Astrocyte (in vitro differentiated cells and primary cell): ENCODE results near the gene GPR141. TPM values are rescaled to one million over a fixed set of nuclear protein-coding genes. Genes with fewer than 3 reads are reported as not detected.

Experiments
- DNase-seq: peaks from one replicate; pipeline ENCODE4 v3.0.0-alpha.2; 2010; ENCODE audit warnings: low read depth
- FAIRE-seq: peaks from 2 replicates; lab custom pipeline; 2011; peaks lifted over from hg19 to GRCh38; lab: Jason Lieb, UNC
- H2AFZ ChIP-seq: 2 replicates; pipeline ENCODE4 v1.6.0; 2012; ENCODE audit warnings: low read depth, low read length, inconsistent platforms
- H3K27ac ChIP-seq: 2 replicates; pipeline ENCODE4 v1.5.1; 2011; ENCODE audit warnings: low read depth, low read length, inconsistent platforms
- H3K27me3 ChIP-seq: 2 replicates; pipeline ENCODE4 v1.6.0; 2011; ENCODE audit warnings: low read length, inconsistent platforms; ENCODE audit not compliant: insufficient read depth
- H3K36me3 ChIP-seq: 2 replicates; pipeline ENCODE4 v1.5.1; 2011; ENCODE audit warnings: low read length, inconsistent platforms; ENCODE audit not compliant: insufficient read depth
- H3K4me1 ChIP-seq: 2 replicates; pipeline ENCODE4 v1.5.1; 2011; ENCODE audit warnings: low read length, inconsistent platforms; ENCODE audit not compliant: insufficient read depth
- H3K4me2 ChIP-seq: 2 replicates; pipeline ENCODE4 v1.6.0; 2012; ENCODE audit warnings: low read length, inconsistent platforms
- H3K4me3 ChIP-seq: 2 replicates; pipeline ENCODE4 v1.5.1; 2011; ENCODE audit warnings: low read depth, mild to moderate bottlenecking, low read length, inconsistent platforms; ENCODE audit not compliant: insufficient read depth
- H3K79me2 ChIP-seq: 2 replicates; pipeline ENCODE4 v1.6.0; 2012; ENCODE audit warnings: mild to moderate bottlenecking, low read length, inconsistent platforms; ENCODE audit not compliant: insufficient read depth
- H3K9ac ChIP-seq: 2 replicates; pipeline ENCODE4 v1.6.0; 2012; ENCODE audit warnings: mild to moderate bottlenecking, low read length, inconsistent platforms
- H3K9me3 ChIP-seq: 2 replicates; pipeline ENCODE4 v1.5.1; 2012; ENCODE audit warnings: low read depth, mild to moderate bottlenecking, low read length, inconsistent platforms; ENCODE audit not compliant: insufficient read depth
- H4K20me1 ChIP-seq: 2 replicates; pipeline ENCODE4 v1.6.0; 2012; ENCODE audit warnings: low read length, inconsistent platforms; ENCODE audit not compliant: insufficient read depth
- H3K27ac Mint-ChIP-seq: one replicate; pipeline ENCODE4 v1.8.0; 2021; ENCODE audit warnings: mild to moderate bottlenecking, mixed read lengths; ENCODE audit not compliant: unreplicated experiment
- H3K27me3 Mint-ChIP-seq: one replicate; pipeline ENCODE4 v1.8.0; 2021; ENCODE audit warnings: low read depth, mixed read lengths; ENCODE audit not compliant: unreplicated experiment
- H3K36me3 Mint-ChIP-seq: one replicate; pipeline ENCODE4 v1.8.0; 2021; ENCODE audit warnings: low read depth, mixed read lengths; ENCODE audit not compliant: unreplicated experiment
- H3K4me1 Mint-ChIP-seq: one replicate; pipeline ENCODE4 v1.8.0; 2021; ENCODE audit warnings: low read depth, mixed read lengths; ENCODE audit not compliant: unreplicated experiment
- H3K4me3 Mint-ChIP-seq: one replicate; pipeline ENCODE4 v1.8.0; 2021; ENCODE audit warnings: mild to moderate bottlenecking, moderate library complexity, mixed read lengths; ENCODE audit not compliant: unreplicated experiment
- H3K9me3 Mint-ChIP-seq: one replicate; pipeline ENCODE4 v1.8.0; 2021; ENCODE audit warnings: mild to moderate bottlenecking, mixed read lengths; ENCODE audit not compliant: unreplicated experiment
- CTCF ChIP-seq: IDR thresholded peaks from 2 replicates; pipeline ENCODE4 v1.5.1; 2011; ENCODE audit warnings: low read depth, mild to moderate bottlenecking, inconsistent platforms, low read length, moderate library complexity; ENCODE audit not compliant: insufficient read depth
- EZH2 ChIP-seq: IDR thresholded peaks from 2 replicates; pipeline ENCODE4 v1.6.1; 2012; ENCODE audit warnings: mild to moderate bottlenecking, low read length, inconsistent platforms; ENCODE audit not compliant: insufficient read depth
- total RNA-seq: library from RNA; stranded (reverse); gene quantifications from 2 replicates; pipeline ENCODE4 v1.2.1, GENCODE V29; 2021

GPR141 gene
- total RNA-seq, 1 donor from 2014 or later: not detected

- Histone ChIP-seq H4K20me1 (no peaks in the 10 kb centered on the region), H3K4me2 (no peak overlapping the region), H3K9ac (no peak overlapping the region), H3K9me3 (no peaks in the 10 kb centered on the region), H3K27me3 (no peaks in the 10 kb centered on the region), H3K27ac (no peak overlapping the region), H2AFZ (no peak overlapping the region), H3K4me3 (no peak overlapping the region), H3K4me1 (no peaks in the 10 kb centered on the region), H3K36me3 (no peaks in the 10 kb centered on the region), H3K79me2 (no peaks in the 10 kb centered on the region)
- Mint-ChIP-seq H3K27ac (no peak overlapping the region), H3K36me3 (no peaks in the 10 kb centered on the region), H3K9me3 (no peaks in the 10 kb centered on the region), H3K4me1 (peaks cover 6% of the 10 kb centered on the region), H3K4me3 (no peak overlapping the region), H3K27me3 (peaks cover 7% of the 10 kb centered on the region)
- FAIRE-seq: no peak
- no peak for DNase-seq
- TF ChIP-seq CTCF (no peak), EZH2 (no peak)
These were observed 46.9 kb downstream of the GPR141 start for GRCh38 chr7:37730501-37730900.

GRCh38 chr7:37732253-37732652 lies 48.7 kb downstream of the GPR141 start:
- no peaks in the 10 kb centered on the region for H3K4me1 ChIP-seq
- no peak overlapping the region for H3K4me2 ChIP-seq
- Mint-ChIP-seq H3K4me1 (peaks cover 6% of the 10 kb centered on the region), H3K27me3 (peaks cover 7% of the 10 kb centered on the region), H3K36me3 (no peaks in the 10 kb centered on the region), H3K4me3 (no peak overlapping the region), H3K9me3 (no peaks in the 10 kb centered on the region), H3K27ac (no peak overlapping the region)
- TF ChIP-seq EZH2 (no peak), CTCF (no peak)
- no peak overlapping the region for H3K4me3 ChIP-seq
- no peaks in the 10 kb centered on the region for H3K27me3 ChIP-seq
- H2AFZ ChIP-seq: no peak overlapping the region
- no peaks in the 10 kb centered on the region for H4K20me1 ChIP-seq
- H3K79me2 ChIP-seq: no peaks in the 10 kb centered on the region
- H3K36me3 ChIP-seq: no peaks in the 10 kb centered on the region
- H3K9me3 ChIP-seq: no peaks in the 10 kb centered on the region
- DNase-seq (no peak), FAIRE-seq (no peak)
- no peak overlapping the region for H3K27ac ChIP-seq
- no peak overlapping the region for H3K9ac ChIP-seq

- no peak overlapping the region for H3K4me3 Mint-ChIP-seq
These were observed 49.3 kb downstream of the GPR141 start for GRCh38 chr7:37732888-37733287.

More at GRCh38 chr7:37732888-37733287, 49.3 kb downstream of the GPR141 start:
- Mint-ChIP-seq H3K4me1 (peaks cover 6% of the 10 kb centered on the region), H3K27me3 (peaks cover 7% of the 10 kb centered on the region), H3K36me3 (no peaks in the 10 kb centered on the region), H3K9me3 (no peaks in the 10 kb centered on the region), H3K27ac (no peak overlapping the region)
- no peak for DNase-seq
- Histone ChIP-seq H3K79me2 (no peaks in the 10 kb centered on the region), H3K27me3 (no peaks in the 10 kb centered on the region), H4K20me1 (no peaks in the 10 kb centered on the region), H3K9me3 (no peaks in the 10 kb centered on the region), H3K4me2 (no peak overlapping the region), H3K36me3 (no peaks in the 10 kb centered on the region), H3K4me1 (no peaks in the 10 kb centered on the region), H2AFZ (no peak overlapping the region), H3K9ac (no peak overlapping the region), H3K4me3 (no peak overlapping the region), H3K27ac (no peak overlapping the region)
- FAIRE-seq: no peak
- TF ChIP-seq CTCF: no peak
- no peak for TF ChIP-seq EZH2
